ENCODE results near the gene SIVA1. TPM values are rescaled to one million over a fixed set of nuclear protein-coding genes. Genes with fewer than 3 reads are reported as not detected.

SIVA1 gene
- polyA plus RNA-seq, 1 experiment, result 49.7 TPM

- Histone ChIP-seq H3K4me3 (ENCODE audit: low read depth, low read length) (no peak overlapping the region), H3K9me3 (ENCODE audit: control insufficient read depth, insufficient read depth, low read length) (no peaks in the 10 kb centered on the region; the same call in 1 of the 2 replicates), H3K27me3 (ENCODE audit: control insufficient read depth, insufficient read depth, low read length) (peaks cover 2% of the 10 kb centered on the region), H3K27ac (ENCODE audit: low read depth, low read length) (peak overlapping the region; percentile 65)
- DNase-seq (ENCODE audit: low read depth, low spot score), result no peak
- no peak for TF ChIP-seq CTCF (IDR thresholded peaks at IDR 0.05; ENCODE audit: low read depth, low read length)
- ChIA-PET POLR2A (interaction anchor here (0.7 kb wide), 1 partner anchor 9 kb away, joined by 3 read pairs; the partner anchor contains the start of gene SIVA1), CTCF (no interaction called here)
Measured at GRCh38 chr14:104743461-104744380, 9.2 kb upstream of the SIVA1 start.

GRCh38 chr14:104744484-104744883, 8.5 kb upstream of the SIVA1 start:
- CTCF ChIA-PET, result interaction anchor here (0.6 to 0.9 kb wide), 3 partner anchors 24 to 82 kb away, joined by 3 to 4 read pairs (median 3); no protein-coding TSS in a partner anchor
- DNase-seq (ENCODE audit: low read depth, low spot score), result no peak
- no peak overlapping the region for H3K4me3 ChIP-seq (ENCODE audit: low read depth, low read length)
- no peaks in the 10 kb centered on the region; the same call in 1 of the 2 replicates for H3K9me3 ChIP-seq (ENCODE audit: control insufficient read depth, insufficient read depth, low read length)
- H3K27me3 ChIP-seq (ENCODE audit: control insufficient read depth, insufficient read depth, low read length), result peaks cover 2% of the 10 kb centered on the region
- no peak for TF ChIP-seq CTCF (IDR thresholded peaks at IDR 0.05; ENCODE audit: low read depth, low read length)
- no peak overlapping the region for H3K27ac ChIP-seq (ENCODE audit: low read depth, low read length)
- POLR2A ChIA-PET, result no interaction called here

- POLR2A ChIA-PET, result no interaction called here
- no peak for DNase-seq (ENCODE audit: low read depth, low spot score)
- CTCF ChIA-PET, result interaction anchor here (0.9 kb wide), 2 partner anchors 23 to 80 kb away, joined by 3 to 4 read pairs; no protein-coding TSS in a partner anchor
- no peak overlapping the region for H3K4me3 ChIP-seq (ENCODE audit: low read depth, low read length)
- no peak overlapping the region for H3K27ac ChIP-seq (ENCODE audit: low read depth, low read length)
- H3K27me3 ChIP-seq (ENCODE audit: control insufficient read depth, insufficient read depth, low read length), result peaks cover 2% of the 10 kb centered on the region
- TF ChIP-seq CTCF (IDR thresholded peaks at IDR 0.05; ENCODE audit: low read depth, low read length), result no peak
- no peaks in the 10 kb centered on the region; the same call in 1 of the 2 replicates for H3K9me3 ChIP-seq (ENCODE audit: control insufficient read depth, insufficient read depth, low read length)
Measured at GRCh38 chr14:104745431-104745830, 7.5 kb upstream of the SIVA1 start.

- TF ChIP-seq CTCF (IDR thresholded peaks at IDR 0.05; ENCODE audit: low read depth, low read length), result no peak
- DNase-seq (ENCODE audit: low read depth, low spot score), result no peak
- Histone ChIP-seq H3K4me3 (ENCODE audit: low read depth, low read length) (no peak overlapping the region), H3K9me3 (ENCODE audit: control insufficient read depth, insufficient read depth, low read length) (no peaks in the 10 kb centered on the region; the same call in 1 of the 2 replicates), H3K27ac (ENCODE audit: low read depth, low read length) (no peak overlapping the region), H3K27me3 (ENCODE audit: control insufficient read depth, insufficient read depth, low read length) (peaks cover 2% of the 10 kb centered on the region)
- CTCF ChIA-PET, result no interaction called here
- POLR2A ChIA-PET, result no interaction called here
Measured at GRCh38 chr14:104746071-104746545, 6.8 kb upstream of the SIVA1 start.
